Activated naive CD8-positive, alpha-beta T cell treated with anti-CD3 and anti-CD28 coated beads, Interleukin-2, amount 10 ng/mL, durations not matched to agents 7 days and 5 days (primary cell): ENCODE results near the gene ZNF141. TPM values are rescaled to one million over a fixed set of nuclear protein-coding genes. Genes with fewer than 3 reads are reported as not detected.
"Not testable (repeated sequence)": the region's sequence is repeated elsewhere in the genome, so short reads cannot be mapped to it uniquely, and the experiment has no call there.

ENCODE experiments used
- ATAC-seq: fragments of 150-1000 bp; cut with Tn5 transposase; one replicate; pipeline ENCODE4 v1.10.0; 2021; ENCODE audit warnings: low read depth, moderate library complexity
- POLR2A ChIA-PET: fragments of 350-600 bp; sonication (Branson Sonifier 250); formaldehyde crosslinking; loops from one replicate; lab custom pipeline; 2021; ENCODE audit warnings: antibody characterized with exemption; lab: Charles Lee
- DNase-seq: peaks from one replicate; pipeline ENCODE4 v3.0.0; 2021
- H3K27ac Mint-ChIP-seq: one replicate; pipeline ENCODE4 v1.8.0; 2022; ENCODE audit warnings: mild to moderate bottlenecking, mixed read lengths
- H3K27me3 Mint-ChIP-seq: one replicate; pipeline ENCODE4 v1.8.0; 2022; ENCODE audit warnings: mild to moderate bottlenecking, moderate library complexity, mixed read lengths
- H3K36me3 Mint-ChIP-seq: one replicate; pipeline ENCODE4 v1.8.0; 2021; ENCODE audit warnings: mild to moderate bottlenecking, mixed read lengths
- H3K4me1 Mint-ChIP-seq: one replicate; pipeline ENCODE4 v1.8.0; 2021; ENCODE audit warnings: mixed read lengths
- H3K4me3 Mint-ChIP-seq: one replicate; pipeline ENCODE4 v1.8.0; 2022; ENCODE audit warnings: mild to moderate bottlenecking, moderate library complexity, mixed read lengths
- H3K9me3 Mint-ChIP-seq: one replicate; pipeline ENCODE4 v1.8.0; 2021; ENCODE audit warnings: mixed read lengths
- total RNA-seq, 2 experiments: library from RNA; stranded (reverse); gene quantifications; one replicate each; pipeline ENCODE4 v1.2.3, GENCODE V29; 2021

The ZNF141 gene
- total RNA-seq, 2 experiments from 2014 or later = 42.1 to 43.4 TPM

DNA sequence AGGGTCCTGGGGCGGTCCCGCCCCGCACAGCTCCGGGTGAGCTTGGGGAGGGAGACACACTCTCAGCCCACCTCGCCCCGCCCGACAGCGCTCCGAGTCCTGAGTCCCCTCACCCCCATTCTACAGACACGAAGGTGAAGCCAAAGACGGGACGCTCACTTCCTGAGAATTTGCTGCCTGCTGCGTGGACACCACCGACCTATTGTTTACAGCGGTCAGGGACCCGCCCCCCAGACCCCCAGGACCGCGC lies 796 bp upstream of the ZNF141 start:
- POLR2A ChIA-PET = interaction anchor here (1.2 to 2.5 kb wide), 2 partner anchors 30 to 137 kb away, joined by 3 to 13 read pairs; no protein-coding TSS in a partner anchor
- Mint-ChIP-seq H3K4me3 (peak overlapping the region; percentile 96), H3K36me3 (peaks cover 44% of the 10 kb centered on the region), H3K27me3 (peaks cover 3% of the 10 kb centered on the region), H3K9me3 (peaks cover 24% of the 10 kb centered on the region), H3K4me1 (peaks cover 20% of the 10 kb centered on the region), H3K27ac (peak overlapping the region; percentile 100)
- no peak for ATAC-seq
- DNase-seq = no peak

DNA sequence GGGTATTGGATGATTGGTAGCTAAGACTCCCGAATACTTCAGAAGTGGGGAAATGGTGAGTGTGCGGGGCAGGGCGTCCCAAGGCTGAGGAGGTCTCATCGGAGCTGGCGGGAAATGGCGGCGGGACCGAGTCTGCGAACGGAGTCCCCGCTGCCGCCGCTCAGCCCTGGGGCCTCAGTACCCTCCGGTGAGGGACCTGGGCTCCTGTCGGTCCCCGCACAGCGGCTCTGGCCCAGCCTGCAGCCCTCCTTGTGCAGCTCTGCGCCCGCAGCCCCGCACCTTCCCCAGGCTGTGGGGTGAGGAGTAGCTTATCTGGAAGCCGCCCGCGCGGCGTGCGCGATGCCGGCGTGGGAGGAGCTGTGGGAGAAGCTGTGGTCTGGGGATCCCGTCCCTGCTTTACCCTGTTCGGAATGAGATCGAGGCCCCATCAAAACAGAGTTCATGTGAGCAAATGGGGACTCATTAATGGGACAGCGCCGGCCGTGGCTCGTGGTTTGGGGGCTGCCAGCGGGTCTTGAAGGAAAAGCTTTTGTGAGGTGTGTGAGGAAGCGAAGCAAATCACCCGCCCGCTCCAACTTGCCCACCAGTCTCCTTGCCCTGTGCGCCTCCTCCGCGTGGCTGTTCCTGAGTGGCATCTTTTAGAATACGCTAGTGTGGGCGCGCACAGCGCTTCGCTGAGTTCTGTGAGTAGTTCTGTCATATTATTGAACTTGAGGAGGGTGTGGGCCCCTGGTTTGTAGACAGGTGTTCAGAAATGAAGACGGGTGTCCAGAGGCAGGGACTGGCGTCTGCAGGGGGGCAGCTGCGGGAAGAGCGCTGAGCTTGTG lies 531 bp downstream of the ZNF141 start:
- Mint-ChIP-seq H3K27me3 (peaks cover 3% of the 10 kb centered on the region), H3K9me3 (peaks cover 26% of the 10 kb centered on the region), H3K4me3 (peak overlapping the region; percentile 96), H3K4me1 (peaks cover 20% of the 10 kb centered on the region), H3K27ac (peak overlapping the region; percentile 100), H3K36me3 (peaks cover 58% of the 10 kb centered on the region)
- POLR2A ChIA-PET = interaction anchor here (1.0 to 2.5 kb wide), 4 partner anchors 32 to 336 kb away, joined by 3 to 13 read pairs (median 6); partner anchors contain the start of genes ATP5ME and MYL5
- DNase-seq (peak; percentile 76), ATAC-seq (peak; percentile 55)

GRCh38 chr4:338759-339097 lies 1.1 kb downstream of the ZNF141 start:
- H3K4me3 Mint-ChIP-seq = peak overlapping the region; percentile 96
- ATAC-seq = no peak
- H3K9me3 Mint-ChIP-seq = peaks cover 27% of the 10 kb centered on the region
- POLR2A ChIA-PET = interaction anchor here (1.0 to 2.5 kb wide), 3 partner anchors 46 to 335 kb away, joined by 3 to 13 read pairs (median 10); partner anchors contain the start of genes ATP5ME and MYL5
- H3K27me3 Mint-ChIP-seq = peaks cover 2% of the 10 kb centered on the region
- H3K27ac Mint-ChIP-seq = peak overlapping the region; percentile 100
- DNase-seq = peak; percentile 41
- peaks cover 20% of the 10 kb centered on the region for H3K4me1 Mint-ChIP-seq
- H3K36me3 Mint-ChIP-seq = peaks cover 61% of the 10 kb centered on the region

- POLR2A ChIA-PET = interaction anchor here (0.6 kb wide), 1 partner anchor 287 kb away, joined by 3 read pairs; no protein-coding TSS in a partner anchor
- no peak for DNase-seq
- H3K9me3 Mint-ChIP-seq = peaks cover 23% of the 10 kb centered on the region
- H3K4me3 Mint-ChIP-seq = peak overlapping the region; percentile 96
- no peak for ATAC-seq
- peaks cover 20% of the 10 kb centered on the region for H3K4me1 Mint-ChIP-seq
- H3K27me3 Mint-ChIP-seq = no peaks in the 10 kb centered on the region
- peaks cover 66% of the 10 kb centered on the region for H3K36me3 Mint-ChIP-seq
- no peak overlapping the region for H3K27ac Mint-ChIP-seq
These were observed 2.4 kb downstream of the ZNF141 start for GRCh38 chr4:340011-340410.

DNA sequence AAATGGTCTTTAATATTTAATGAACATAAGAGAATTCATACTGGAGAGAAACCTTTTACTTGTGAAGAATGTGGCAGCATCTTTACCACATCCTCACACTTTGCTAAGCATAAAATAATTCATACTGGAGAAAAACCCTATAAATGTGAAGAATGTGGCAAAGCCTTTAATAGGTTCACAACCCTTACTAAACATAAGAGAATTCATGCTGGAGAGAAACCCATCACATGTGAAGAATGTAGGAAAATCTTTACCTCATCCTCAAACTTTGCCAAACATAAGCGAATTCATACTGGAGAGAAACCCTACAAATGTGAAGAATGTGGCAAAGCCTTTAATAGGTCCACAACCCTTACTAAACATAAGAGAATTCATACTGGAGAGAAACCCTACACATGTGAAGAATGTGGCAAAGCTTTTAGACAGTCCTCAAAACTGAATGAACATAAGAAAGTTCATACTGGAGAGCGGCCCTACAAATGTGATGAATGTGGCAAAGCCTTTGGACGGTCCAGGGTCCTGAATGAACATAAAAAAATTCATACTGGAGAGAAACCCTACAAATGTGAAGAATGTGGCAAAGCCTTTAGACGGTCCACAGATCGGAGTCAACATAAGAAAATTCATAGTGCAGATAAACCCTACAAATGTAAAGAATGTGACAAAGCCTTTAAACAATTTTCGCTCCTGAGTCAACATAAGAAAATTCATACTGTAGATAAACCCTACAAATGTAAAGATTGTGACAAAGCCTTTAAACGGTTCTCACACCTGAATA lies 35.6 kb downstream of the ZNF141 start:
- no peaks in the 10 kb centered on the region for H3K27me3 Mint-ChIP-seq
- H3K9me3 Mint-ChIP-seq = peaks cover 37% of the 10 kb centered on the region
- ATAC-seq (no peak), DNase-seq (no peak)
- peaks cover 70% of the 10 kb centered on the region for H3K36me3 Mint-ChIP-seq
- POLR2A ChIA-PET = no interaction called here
- no peak overlapping the region for H3K27ac Mint-ChIP-seq
- no peaks in the 10 kb centered on the region for H3K4me1 Mint-ChIP-seq
- H3K4me3 Mint-ChIP-seq = no peak overlapping the region

- H3K4me1 Mint-ChIP-seq = no peaks in the 10 kb centered on the region
- H3K27me3 Mint-ChIP-seq = no peaks in the 10 kb centered on the region
- POLR2A ChIA-PET = no interaction called here
- DNase-seq = no peak
- H3K4me3 Mint-ChIP-seq = no peak overlapping the region
- peaks cover 64% of the 10 kb centered on the region for H3K36me3 Mint-ChIP-seq
- no peak overlapping the region for H3K27ac Mint-ChIP-seq
- peaks cover 32% of the 10 kb centered on the region for H3K9me3 Mint-ChIP-seq
- ATAC-seq = no peak
These were observed 36.9 kb downstream of the ZNF141 start for GRCh38 chr4:374298-375160.

- H3K4me3 Mint-ChIP-seq = peak overlapping the region; percentile 28
- peaks cover 16% of the 10 kb centered on the region for H3K4me1 Mint-ChIP-seq
- peak; percentile 51 for ATAC-seq
- no peak for DNase-seq
- H3K27me3 Mint-ChIP-seq = peaks cover 6% of the 10 kb centered on the region
- POLR2A ChIA-PET = interaction anchor here (0.6 to 1.0 kb wide), 2 partner anchors 46 to 127 kb away, joined by 3 to 5 read pairs; no protein-coding TSS in a partner anchor
- peaks cover 31% of the 10 kb centered on the region for H3K9me3 Mint-ChIP-seq
- peaks cover 21% of the 10 kb centered on the region for H3K36me3 Mint-ChIP-seq
- peak overlapping the region; percentile 70 for H3K27ac Mint-ChIP-seq
These were observed 46.8 kb downstream of the ZNF141 start for GRCh38 chr4:384311-385010.

GRCh38 chr4:385934-386707 lies 48.5 kb downstream of the ZNF141 start:
- H3K4me3 Mint-ChIP-seq = no peak overlapping the region
- H3K4me1 Mint-ChIP-seq = peaks cover 16% of the 10 kb centered on the region
- peaks cover 6% of the 10 kb centered on the region for H3K27me3 Mint-ChIP-seq
- H3K9me3 Mint-ChIP-seq = peaks cover 44% of the 10 kb centered on the region
- H3K27ac Mint-ChIP-seq = no peak overlapping the region
- ATAC-seq (no peak), DNase-seq (no peak)
- POLR2A ChIA-PET = no interaction called here
- peaks cover 21% of the 10 kb centered on the region for H3K36me3 Mint-ChIP-seq

DNA sequence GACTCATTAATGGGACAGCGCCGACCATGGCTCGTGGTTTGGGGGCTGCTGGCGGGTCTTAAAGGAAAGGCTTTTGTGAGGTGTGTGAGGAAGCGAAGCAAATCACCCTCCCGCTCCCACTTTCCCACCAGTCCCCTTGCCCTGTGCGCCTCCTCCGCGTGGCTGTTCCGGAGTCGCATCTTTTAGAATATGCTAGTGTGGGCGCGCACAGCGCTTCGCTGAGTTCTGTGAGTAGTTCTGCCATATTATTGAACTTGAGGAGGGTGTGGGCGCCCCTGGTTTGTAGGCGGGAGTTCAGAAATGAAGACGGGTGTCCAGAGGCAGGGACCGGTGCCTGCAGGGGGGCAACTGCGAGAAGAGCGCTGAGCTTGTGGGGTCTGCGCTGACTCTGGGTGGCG lies 49.1 kb downstream of the ZNF141 start:
- H3K4me1 Mint-ChIP-seq = peaks cover 16% of the 10 kb centered on the region
- H3K9me3 Mint-ChIP-seq = peaks cover 42% of the 10 kb centered on the region
- POLR2A ChIA-PET = no interaction called here
- no peak overlapping the region for H3K27ac Mint-ChIP-seq
- H3K4me3 Mint-ChIP-seq = no peak overlapping the region
- H3K36me3 Mint-ChIP-seq = peaks cover 20% of the 10 kb centered on the region
- DNase-seq (no peak), ATAC-seq (no peak)
- H3K27me3 Mint-ChIP-seq = peaks cover 6% of the 10 kb centered on the region

DNA sequence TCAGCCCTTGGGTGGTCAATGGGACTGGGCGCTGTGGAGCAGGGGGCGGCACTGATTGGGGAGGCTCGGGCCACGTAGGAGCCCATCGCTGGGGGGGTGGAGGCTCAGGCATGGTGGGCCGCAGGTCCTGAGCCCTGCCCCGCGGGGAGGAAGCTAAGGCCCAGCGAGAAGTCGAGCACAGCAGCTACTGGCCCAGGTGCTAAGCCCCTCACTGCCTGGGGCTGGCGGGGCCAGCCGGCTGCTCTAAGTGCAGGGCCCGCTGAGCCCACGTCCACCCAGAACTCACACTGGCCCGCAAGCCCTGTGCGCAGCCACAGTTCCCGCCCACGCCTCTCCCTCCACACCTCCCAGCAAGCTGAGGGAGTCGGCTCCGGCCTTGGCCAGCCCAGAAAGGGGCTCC lies 66.4 kb downstream of the ZNF141 start:
- Mint-ChIP-seq H3K27ac (no peak overlapping the region), H3K9me3 (peaks cover 40% of the 10 kb centered on the region), H3K36me3 (peaks cover 4% of the 10 kb centered on the region), H3K4me3 (no peak overlapping the region), H3K4me1 (no peaks in the 10 kb centered on the region), H3K27me3 (no peaks in the 10 kb centered on the region)
- DNase-seq (no peak), ATAC-seq (no peak)
- POLR2A ChIA-PET = no interaction called here

DNA sequence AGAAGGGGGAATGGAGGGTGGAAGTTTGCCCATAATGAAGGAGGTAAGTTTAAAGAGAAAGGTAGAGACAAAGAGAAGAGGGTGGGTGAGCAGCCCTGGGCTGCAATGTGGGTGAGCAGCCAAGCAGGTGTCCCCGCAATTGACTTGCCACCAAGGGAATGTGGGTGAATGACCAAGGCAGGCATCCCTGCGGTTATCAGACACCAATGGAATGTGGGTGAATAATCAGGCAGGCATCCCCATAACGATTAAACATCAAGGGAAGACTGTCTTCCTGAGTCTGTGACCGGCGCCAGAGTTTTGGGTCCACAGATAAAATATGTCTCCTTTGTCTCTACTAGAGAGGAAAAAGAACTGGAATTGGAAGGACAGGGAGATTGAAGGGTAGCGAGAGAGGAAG lies 70.7 kb downstream of the ZNF141 start:
- POLR2A ChIA-PET, H3K4me3 Mint-ChIP-seq, H3K27me3 Mint-ChIP-seq, H3K36me3 Mint-ChIP-seq, ATAC-seq, DNase-seq, H3K4me1 Mint-ChIP-seq, H3K27ac Mint-ChIP-seq: not testable (repeated sequence)
- H3K9me3 Mint-ChIP-seq = peaks cover 49% of the 10 kb centered on the region

GRCh38 chr4:422587-422986 lies 85.0 kb downstream of the ZNF141 start:
- no peak for DNase-seq
- Mint-ChIP-seq H3K9me3 (peaks cover 38% of the 10 kb centered on the region), H3K36me3 (peaks cover 15% of the 10 kb centered on the region), H3K27me3 (no peaks in the 10 kb centered on the region), H3K27ac (no peak overlapping the region), H3K4me1 (no peaks in the 10 kb centered on the region), H3K4me3 (no peak overlapping the region)
- POLR2A ChIA-PET = no interaction called here
- no peak for ATAC-seq
